SK-N-SH treated with all-trans-retinoic acid at 6 μM for 48 hours (cell line): ENCODE results near the gene ZDHHC23.

Experiments
- CREB5 ChIP-seq: fragments of 250-450 bp; sonication (Bioruptor Pico); IDR thresholded peaks from 2 replicates; pipeline ENCODE4 v1.5.1; 2020; ENCODE audit warnings: low read depth, mild to moderate bottlenecking, moderate library complexity
- CSRNP3 ChIP-seq: fragments of 250-450 bp; sonication (Bioruptor Pico); IDR thresholded peaks from 2 replicates; pipeline ENCODE4 v1.5.1; 2021; ENCODE audit warnings: mild to moderate bottlenecking, moderate library complexity
- PATZ1 ChIP-seq: fragments of 250-450 bp; sonication (Bioruptor Pico); IDR thresholded peaks from 2 replicates; pipeline ENCODE4 v1.8.0; 2020; ENCODE audit warnings: mild to moderate bottlenecking, moderate library complexity, borderline replicate concordance
- POU6F1 ChIP-seq: fragments of 250-450 bp; sonication (Bioruptor Pico); IDR thresholded peaks from 2 replicates; pipeline ENCODE4 v1.8.0; 2021; ENCODE audit warnings: low read depth, mild to moderate bottlenecking, moderate library complexity, borderline replicate concordance
- SNAI2 ChIP-seq: fragments of 250-450 bp; sonication (Bioruptor Pico); IDR thresholded peaks from 2 replicates; pipeline ENCODE4 v1.5.0; 2020; ENCODE audit warnings: mild to moderate bottlenecking, moderate library complexity
- TCF4 ChIP-seq: fragments of 250-450 bp; sonication (Bioruptor Pico); IDR thresholded peaks from 2 replicates; pipeline ENCODE4 v1.8.0; 2021; ENCODE audit warnings: mild to moderate bottlenecking, moderate library complexity, borderline replicate concordance
- TOX ChIP-seq: fragments of 250-450 bp; sonication (Bioruptor Pico); IDR thresholded peaks from 2 replicates; pipeline ENCODE4 v1.8.0; 2021; ENCODE audit warnings: mild to moderate bottlenecking, moderate library complexity, borderline replicate concordance
- TSHZ2 ChIP-seq: fragments of 250-450 bp; sonication (Bioruptor Pico); IDR thresholded peaks from 2 replicates; pipeline ENCODE4 v1.5.0; 2020; ENCODE audit warnings: mild to moderate bottlenecking, moderate library complexity
- ZFP3 ChIP-seq: fragments of 250-450 bp; sonication (Bioruptor Pico); IDR thresholded peaks from 2 replicates; pipeline ENCODE4 v1.5.0; 2020; ENCODE audit warnings: mild to moderate bottlenecking, moderate library complexity
- ZNF565 ChIP-seq: fragments of 450-650 bp; formaldehyde crosslinking; conservative IDR thresholded peaks from 2 replicates; pipeline ENCODE4 v1.5.0; 2020; ENCODE audit warnings: low read depth, mild to moderate bottlenecking, moderate library complexity
- ZNF70 ChIP-seq: fragments of 450-650 bp; formaldehyde crosslinking; IDR thresholded peaks from 2 replicates; pipeline ENCODE4 v1.5.0; 2020; ENCODE audit warnings: mild to moderate bottlenecking, moderate library complexity

GRCh38 chr3:113948015-113948917, 453 bp downstream of the ZDHHC23 start:
- TF ChIP-seq TOX (CRISPR knock-in tag) (no peak), ZFP3 (CRISPR knock-in tag) (no peak), TSHZ2 (CRISPR knock-in tag) (no peak), CSRNP3 (CRISPR knock-in tag) (no peak), POU6F1 (CRISPR knock-in tag) (no peak), ZNF70 (CRISPR knock-in tag) (no peak), ZNF565 (CRISPR knock-in tag) (no peak), CREB5 (CRISPR knock-in tag) (no peak), SNAI2 (CRISPR knock-in tag) (no peak), TCF4 (CRISPR knock-in tag) (no peak), PATZ1 (CRISPR knock-in tag) (no peak)
